K562 (cell line): ENCODE data around the gene LDAH. TPM values are rescaled to one million over a fixed set of nuclear protein-coding genes. Genes with fewer than 3 reads are reported as not detected.

Experiments
- AFF1 ChIP-seq, 2 experiments: fragments of 450-650 bp; IDR thresholded peaks; 2 replicates each; pipeline ENCODE4 v1.6.1; 2018; ENCODE audit warnings: mild to moderate bottlenecking in 2 of 2, low read depth in 1 of 2; ENCODE audit not compliant: partially characterized antibody in 2 of 2
- BRD4 ChIP-seq: fragments of 200-600 bp; sonication (generic); IDR thresholded peaks from 2 replicates; pipeline ENCODE4 v1.6.1; 2017; ENCODE audit warnings: inconsistent platforms
- CHD7 ChIP-seq: fragments of 200-600 bp; sonication (generic); IDR thresholded peaks from one replicate; pipeline ENCODE4 v1.6.1; 2012; ENCODE audit warnings: mild to moderate bottlenecking, low read depth, low read length, inconsistent platforms
- EP300 ChIP-seq: IDR thresholded peaks from 2 replicates; pipeline ENCODE4 v1.6.1; 2012; ENCODE audit warnings: low read length, improper control_type of control experiment
- HES1 ChIP-seq: fragments of 450-650 bp; IDR thresholded peaks from 2 replicates; pipeline ENCODE4 v1.6.1; 2016; ENCODE audit warnings: low read depth, mild to moderate bottlenecking, moderate library complexity
- KLF6 ChIP-seq: fragments of 250-450 bp; sonication (Bioruptor Pico); IDR thresholded peaks from 2 replicates; pipeline ENCODE4 v1.4.0; 2020; ENCODE audit warnings: mild to moderate bottlenecking, moderate library complexity, borderline replicate concordance
- SIX5 ChIP-seq, 2 experiments: IDR thresholded peaks; 2 replicates each; pipeline ENCODE4 v1.6.1; 2011; ENCODE audit warnings: low read length in 2 of 2, borderline replicate concordance in 1 of 2, low read depth in 1 of 2, mild to moderate bottlenecking in 1 of 2, moderate library complexity in 1 of 2; ENCODE audit not compliant: insufficient read depth in 1 of 2
- ZFPM2 ChIP-seq: fragments of 250-450 bp; sonication (Bioruptor Pico); IDR thresholded peaks from 2 replicates; pipeline ENCODE4 v1.5.1; 2022; ENCODE audit warnings: mild to moderate bottlenecking
- ZNF766 ChIP-seq: fragments of 200-800 bp; sonication (Bioruptor generic); conservative IDR thresholded peaks from 2 replicates; pipeline ENCODE4 v1.6.1; 2016; ENCODE audit warnings: missing genetic modification characterization, missing compliant biosample characterization
- polyA plus RNA-seq, 8 experiments: library from polyadenylated mRNA; depleted of rRNA in 4 of 8; stranded (reverse) in 5 of 8; unstranded in 3 of 8; fragments of >200 nt; fragmentation: Nextera tagmentation in 2 of 8; fragmentation: Illumina TruSeq in 1 of 8; extraction: Ambion mirVana in 2 of 8; extraction: Trizol in 1 of 8; gene quantifications; 2 replicates each; pipeline versions ENCODE4 v1.2.1 to v1.2.3, GENCODE V29; 2011 to 2014; ENCODE audit warnings: inconsistent platforms in 1 of 8, missing spikeins in 1 of 8
- total RNA-seq, 7 experiments: library from RNA; depleted of rRNA in 6 of 7; stranded (reverse); fragments of >200 nt in 6 of 7; fragmentation: Illumina TruSeq in 2 of 7; extraction: Trizol in 2 of 7; gene quantifications; 2 replicates each; pipeline versions ENCODE4 v1.2.1 to v1.2.3, GENCODE V29; 2011 to 2021; ENCODE audit warnings: low replicate concordance in 1 of 7

Gene LDAH
- total and polyA plus RNA-seq, 9 of the 15 experiments (the other 6 are each of a cell fraction or from before 2014, with no cell fraction given) = 22.3 to 60.1 (median 40.0) TPM

GRCh38 chr2:20822535-20823490, at the start of gene LDAH (continued):
- TF ChIP-seq SIX5 (IDR thresholded peaks at IDR 0.05; ENCODE audit: borderline replicate concordance in 1 of 2, insufficient read depth in 1 of 2, low read depth in 1 of 2, low read length in 2 of 2) (peak in 1 of 2 experiments; percentile 6; a peak in 1 of 4 replicates), BRD4 (peak; percentile 92), CHD7 (no peak), AFF1 (IDR thresholded peaks at IDR 0.05; ENCODE audit: low read depth in 1 of 2, partially characterized antibody in 2 of 2) (peak; percentile 63 to 77), HES1 (no peak), ZFPM2 (no peak), KLF6 (CRISPR knock-in tag) (no peak), ZNF766 (CRISPR knock-in tag) (peak; percentile 65; the same call in 1 of the 2 replicates), EP300 (peak; percentile 44; the same call in 1 of the 2 replicates)
